Measurements from ENCODE around the gene C2CD4A. TPM values are rescaled to one million over a fixed set of nuclear protein-coding genes. Genes with fewer than 3 reads are reported as not detected.

Gene C2CD4A
- total and polyA plus RNA-seq, 5 donors = 0.02 TPM; not detected in 4

DNA sequence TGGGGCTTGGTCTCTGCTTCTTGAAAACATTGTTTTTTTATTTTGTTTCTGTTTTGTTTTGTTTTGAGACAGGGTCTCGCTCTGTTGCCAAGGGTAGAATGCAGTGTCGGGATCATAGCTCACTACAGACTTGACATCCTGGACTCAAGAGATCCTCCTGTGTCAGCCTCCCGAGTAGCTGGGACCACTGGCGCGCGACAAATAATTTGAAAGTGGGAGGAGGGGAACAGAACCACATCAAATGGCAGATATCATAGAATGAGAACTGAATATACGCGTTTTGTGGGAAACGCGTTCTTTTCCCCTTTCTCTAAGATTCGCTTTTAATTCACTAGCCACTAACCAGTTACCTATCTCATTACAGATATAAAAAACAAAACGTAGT is 5.9 kb upstream of the C2CD4A start:
- ATAC-seq (peak in 1 of 2 donors; percentile 8), DNase-seq (no peak)
- WGBS = 10% methylated on average over 12 of the region's 12 CpGs
- H3K4me1 ChIP-seq (ENCODE audit: control insufficient read depth, insufficient read depth, low read length) = no peaks in the 10 kb centered on the region
- peak overlapping the region; percentile 58 for H3K4me3 ChIP-seq (ENCODE audit: low read length)
- H3K27ac ChIP-seq (ENCODE audit: low read length) = peak overlapping the region; percentile 75
- intact Hi-C loops (cut with DNase I) = no loop called here
- no peaks in the 10 kb centered on the region for H3K27me3 ChIP-seq (ENCODE audit: control insufficient read depth, insufficient read depth)
- no peaks in the 10 kb centered on the region for H3K9me3 ChIP-seq (ENCODE audit: control insufficient read depth, low read length)

DNA sequence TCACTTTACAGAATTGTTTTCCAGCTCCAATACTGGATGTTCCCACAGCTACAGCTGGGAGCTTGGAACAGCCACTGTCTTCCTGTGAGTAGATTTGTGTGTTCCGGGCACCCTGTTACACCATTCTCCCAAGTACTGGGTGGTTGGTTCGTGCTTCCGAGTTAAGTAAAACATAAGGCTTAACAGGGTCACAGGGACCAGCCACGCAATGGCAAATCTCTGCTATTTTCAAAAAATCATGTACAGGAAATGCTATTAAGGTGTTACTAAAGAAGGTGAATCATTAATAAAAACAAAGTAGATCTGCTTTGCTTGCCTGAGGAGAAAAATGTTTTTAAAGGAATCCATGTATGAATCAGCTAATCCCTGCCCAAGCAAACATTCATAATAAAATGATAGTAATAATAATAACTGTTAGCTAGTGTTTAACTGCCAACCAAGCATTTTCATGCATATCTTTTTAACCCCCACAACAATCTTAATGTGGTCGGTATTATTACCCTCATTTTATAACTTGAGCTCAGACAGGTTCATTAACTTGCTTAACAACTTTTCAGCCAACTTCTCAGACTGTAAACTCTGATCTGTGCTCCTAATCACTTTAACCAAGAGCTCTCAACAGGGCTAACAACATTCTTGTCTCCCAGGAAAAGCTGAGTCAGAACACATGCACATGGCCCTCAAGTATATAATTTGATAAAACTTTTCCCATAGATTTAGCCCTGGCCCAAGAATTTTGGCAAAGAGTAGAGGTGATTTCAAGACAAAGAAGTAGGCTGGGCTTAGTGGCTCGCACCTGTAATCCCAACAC is 2.7 kb upstream of the C2CD4A start:
- intact Hi-C loops (cut with DNase I) = no loop called here
- H3K4me1 ChIP-seq (ENCODE audit: control insufficient read depth, insufficient read depth, low read length) = no peaks in the 10 kb centered on the region
- no peak for ATAC-seq

DNA sequence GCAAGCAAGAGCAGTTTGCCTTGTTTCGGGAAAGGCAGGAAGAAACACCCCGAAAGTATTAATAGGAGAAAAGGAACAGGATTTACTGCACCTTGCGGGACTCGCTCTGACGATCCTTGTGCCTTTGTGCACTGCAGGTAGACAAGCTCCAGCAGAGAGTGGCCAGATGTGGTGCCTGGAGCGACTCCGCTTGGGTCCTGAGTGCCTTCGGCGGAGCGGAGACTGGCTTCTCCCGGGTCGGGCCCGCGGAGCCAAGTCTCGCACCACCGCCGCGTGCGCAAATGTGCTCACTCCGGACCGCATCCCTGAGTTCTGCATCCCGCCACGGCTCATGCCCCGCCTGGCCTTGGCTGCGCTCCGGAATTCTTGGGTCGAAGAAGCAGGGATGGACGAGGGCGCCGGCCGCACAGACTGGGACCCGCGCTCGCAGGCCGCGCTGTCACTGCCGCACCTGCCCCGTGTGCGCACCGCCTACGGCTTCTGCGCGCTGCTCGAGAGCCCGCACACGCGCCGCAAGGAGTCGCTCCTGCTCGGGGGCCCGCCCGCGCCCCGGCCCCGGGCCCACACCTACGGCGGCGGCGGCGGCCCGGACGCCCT is 769 bp downstream of the C2CD4A start:
- Histone ChIP-seq H3K9me3 (ENCODE audit: control insufficient read depth, low read length) (no peaks in the 10 kb centered on the region), H3K27me3 (ENCODE audit: control insufficient read depth, insufficient read depth) (no peaks in the 10 kb centered on the region), H3K4me1 (ENCODE audit: control insufficient read depth, insufficient read depth, low read length) (no peaks in the 10 kb centered on the region), H3K4me3 (ENCODE audit: low read length) (peak overlapping the region; percentile 41), H3K27ac (ENCODE audit: low read length) (no peak overlapping the region)
- intact Hi-C loops (cut with DNase I) = no loop called here
- 2% methylated on average over 62 of the region's 62 CpGs for WGBS
- ATAC-seq (peak; percentile 48 to 57), DNase-seq (peak; percentile 33 to 75 (median 54))

More for the DNA sequence above, 2.7 kb upstream of the C2CD4A start:
- Histone ChIP-seq H3K27ac (ENCODE audit: low read length) (no peak overlapping the region), H3K4me3 (ENCODE audit: low read length) (no peak overlapping the region), H3K27me3 (ENCODE audit: control insufficient read depth, insufficient read depth) (no peaks in the 10 kb centered on the region), H3K9me3 (ENCODE audit: control insufficient read depth, low read length) (no peaks in the 10 kb centered on the region)
- 81% methylated on average over 6 of the region's 6 CpGs for WGBS
- no peak for DNase-seq

DNA sequence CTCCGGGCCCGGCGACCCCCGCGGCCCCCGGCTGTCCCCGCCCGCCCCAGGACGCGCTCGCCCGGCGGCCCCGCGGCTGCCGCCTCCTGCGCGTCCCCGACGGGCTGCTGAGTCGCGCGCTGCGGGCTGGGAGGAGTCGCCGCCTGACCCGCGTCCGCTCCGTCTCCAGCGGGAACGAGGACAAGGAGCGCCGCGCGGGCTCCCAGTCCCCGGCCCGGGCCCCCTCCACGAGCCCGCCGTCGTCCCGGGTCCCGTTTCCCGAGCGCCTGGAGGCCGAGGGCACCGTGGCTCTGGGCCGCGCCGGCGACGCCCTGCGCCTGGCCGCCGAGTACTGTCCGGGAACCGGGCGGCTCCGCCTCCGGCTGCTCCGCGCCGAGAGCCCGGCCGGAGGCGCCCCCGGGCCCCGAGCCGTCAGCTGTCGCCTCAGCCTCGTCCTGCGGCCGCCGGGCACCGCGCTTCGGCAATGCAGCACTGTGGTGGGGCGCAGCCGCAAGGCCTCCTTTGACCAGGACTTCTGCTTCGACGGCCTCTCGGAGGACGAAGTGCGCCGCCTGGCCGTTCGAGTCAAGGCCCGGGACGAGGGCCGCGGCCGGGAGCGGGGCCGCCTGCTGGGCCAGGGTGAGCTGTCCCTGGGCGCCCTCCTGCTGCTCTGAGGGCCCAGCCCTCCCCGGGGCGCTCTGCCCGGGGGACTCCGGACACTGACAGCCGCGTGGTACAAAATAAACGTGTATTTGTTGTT is 1.5 kb downstream of the C2CD4A start:
- ATAC-seq (peak; percentile 71 to 80), DNase-seq (peak; percentile 67 to 84 (median 81))
- WGBS = under 1% methylated on average over 103 of the region's 103 CpGs
- intact Hi-C loops (cut with DNase I) = no loop called here
- Histone ChIP-seq H3K27ac (ENCODE audit: low read length) (no peak overlapping the region), H3K4me3 (ENCODE audit: low read length) (peak overlapping the region; percentile 41), H3K4me1 (ENCODE audit: control insufficient read depth, insufficient read depth, low read length) (no peaks in the 10 kb centered on the region), H3K27me3 (ENCODE audit: control insufficient read depth, insufficient read depth) (no peaks in the 10 kb centered on the region), H3K9me3 (ENCODE audit: control insufficient read depth, low read length) (no peaks in the 10 kb centered on the region)

DNA sequence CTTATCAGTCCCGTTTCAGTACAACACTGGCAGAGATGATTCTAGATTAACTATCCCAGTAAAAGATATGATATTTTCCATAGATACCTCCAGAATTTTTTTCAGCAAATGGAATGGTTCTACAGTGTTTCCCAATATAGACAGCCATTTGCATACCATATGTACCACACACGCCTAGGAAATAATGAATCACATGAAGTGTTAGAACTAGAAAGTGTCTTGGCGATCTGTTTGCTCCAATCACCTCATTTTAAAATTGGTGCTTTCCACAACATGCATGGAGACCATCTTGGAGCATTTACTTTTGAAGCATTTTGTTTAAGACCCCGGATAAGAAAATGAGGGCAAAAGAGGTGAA is 2.0 kb downstream of the C2CD4A start:
- intact Hi-C loops (cut with DNase I) = no loop called here

DNA sequence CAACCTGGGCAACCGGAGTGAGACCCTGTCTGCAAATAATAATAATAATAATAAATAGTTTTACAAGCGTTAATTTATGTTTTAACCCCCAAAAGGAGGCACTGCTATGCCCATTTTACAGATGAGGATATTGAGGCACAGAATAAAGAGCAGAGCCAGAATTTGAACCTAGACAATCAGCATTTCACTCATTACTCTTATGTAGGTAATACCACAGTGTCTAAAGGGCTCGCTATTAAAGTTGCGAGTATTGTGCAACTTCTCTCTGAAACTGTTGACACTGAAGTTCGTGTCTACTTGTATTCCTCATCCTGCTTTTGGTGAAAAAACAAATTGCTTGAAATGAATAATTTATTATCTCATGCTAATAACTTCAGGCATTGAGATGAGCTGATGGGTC is 2.8 kb downstream of the C2CD4A start:
- intact Hi-C loops (cut with DNase I) = no loop called here
- WGBS = 88% methylated on average over 5 of the region's 5 CpGs

More for the DNA sequence above, 2.0 kb downstream of the C2CD4A start:
- no peak overlapping the region for H3K27ac ChIP-seq (ENCODE audit: low read length)
- no peaks in the 10 kb centered on the region for H3K27me3 ChIP-seq (ENCODE audit: control insufficient read depth, insufficient read depth)
- no peak overlapping the region for H3K4me3 ChIP-seq (ENCODE audit: low read length)
- 56% methylated on average over 4 of the region's 4 CpGs for WGBS
- no peaks in the 10 kb centered on the region for H3K9me3 ChIP-seq (ENCODE audit: control insufficient read depth, low read length)
- ATAC-seq (no peak), DNase-seq (no peak)
- H3K4me1 ChIP-seq (ENCODE audit: control insufficient read depth, insufficient read depth, low read length) = no peaks in the 10 kb centered on the region

DNA sequence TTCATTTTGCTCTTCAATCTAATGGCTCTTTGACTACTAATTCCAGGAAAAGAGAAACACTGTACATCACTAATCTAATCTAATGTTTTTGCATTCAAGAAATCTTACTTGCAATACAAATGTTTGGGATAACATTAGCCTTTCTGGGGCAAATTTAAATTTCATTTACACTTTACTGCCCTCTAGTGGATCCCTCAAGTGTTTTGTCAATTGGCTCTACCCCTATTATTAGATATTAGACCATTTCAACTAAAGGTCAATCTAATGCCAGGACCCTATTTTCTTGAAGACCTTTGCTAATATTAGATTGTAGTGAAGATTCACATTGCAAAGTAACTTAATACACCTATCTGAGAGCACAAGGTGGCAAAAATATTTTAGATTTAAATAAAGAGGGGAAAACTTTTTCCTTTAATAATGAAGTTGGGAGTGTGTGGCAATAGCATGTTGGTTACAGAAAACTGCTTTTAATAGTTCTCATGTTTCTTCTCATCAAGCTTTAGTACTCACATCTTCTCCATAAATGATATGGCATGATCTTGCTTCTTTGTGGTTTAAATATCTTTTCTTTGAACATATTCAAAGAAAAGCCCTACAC is 5.0 kb downstream of the C2CD4A start:
- intact Hi-C loops (cut with DNase I) = no loop called here
- no peak for ATAC-seq

More for the DNA sequence above, 2.8 kb downstream of the C2CD4A start:
- Histone ChIP-seq H3K9me3 (ENCODE audit: control insufficient read depth, low read length) (no peaks in the 10 kb centered on the region), H3K4me3 (ENCODE audit: low read length) (no peak overlapping the region), H3K27ac (ENCODE audit: low read length) (no peak overlapping the region), H3K27me3 (ENCODE audit: control insufficient read depth, insufficient read depth) (no peaks in the 10 kb centered on the region), H3K4me1 (ENCODE audit: control insufficient read depth, insufficient read depth, low read length) (no peaks in the 10 kb centered on the region)
- DNase-seq (no peak), ATAC-seq (no peak)

DNA sequence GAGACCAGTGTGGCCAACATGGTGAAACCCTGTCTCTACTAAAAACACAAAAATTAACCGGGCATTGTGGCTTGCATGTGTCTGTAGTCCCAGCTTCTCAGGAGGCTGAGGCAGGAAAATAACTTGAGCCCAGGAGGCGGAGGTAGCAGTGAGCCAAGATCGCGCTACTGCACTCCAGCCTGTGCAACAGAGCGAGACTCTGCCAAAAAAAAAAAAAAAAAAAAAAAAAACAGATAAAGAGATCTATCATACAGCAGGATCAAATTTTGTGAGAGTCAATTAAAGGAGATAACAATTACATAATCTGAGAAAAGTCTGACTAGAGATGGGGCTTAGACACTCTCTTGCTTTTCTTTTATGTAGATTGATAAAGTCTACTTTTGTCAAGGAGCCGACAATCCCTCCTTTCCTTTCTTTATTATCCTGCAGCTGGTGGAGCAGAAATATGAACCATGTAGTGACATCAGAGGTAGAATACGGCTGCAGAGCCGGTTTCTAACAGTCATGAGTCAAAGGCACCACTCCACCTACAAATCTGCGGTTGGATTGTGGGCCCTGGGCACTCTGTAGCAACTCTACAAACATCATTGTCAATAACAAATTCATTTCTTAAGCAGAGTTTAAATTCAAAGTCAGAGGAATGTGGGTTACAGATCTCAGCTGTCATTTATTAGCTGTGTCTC is 9.0 kb downstream of the C2CD4A start:
- ATAC-seq = no peak
- WGBS = 80% methylated on average over 9 of the region's 9 CpGs
- peak in 1 of 3 donors; percentile 66 for DNase-seq
- no peaks in the 10 kb centered on the region for H3K9me3 ChIP-seq (ENCODE audit: control insufficient read depth, low read length)
- H3K27me3 ChIP-seq (ENCODE audit: control insufficient read depth, insufficient read depth) = no peaks in the 10 kb centered on the region
- H3K4me1 ChIP-seq (ENCODE audit: control insufficient read depth, insufficient read depth, low read length) = no peaks in the 10 kb centered on the region
- no peak overlapping the region for H3K27ac ChIP-seq (ENCODE audit: low read length)
- intact Hi-C loops (cut with DNase I) = no loop called here
- no peak overlapping the region for H3K4me3 ChIP-seq (ENCODE audit: low read length)

More for the DNA sequence above, 5.0 kb downstream of the C2CD4A start:
- no peak overlapping the region for H3K4me3 ChIP-seq (ENCODE audit: low read length)
- H3K9me3 ChIP-seq (ENCODE audit: control insufficient read depth, low read length) = no peaks in the 10 kb centered on the region
- H3K4me1 ChIP-seq (ENCODE audit: control insufficient read depth, insufficient read depth, low read length) = no peaks in the 10 kb centered on the region
- no peak overlapping the region for H3K27ac ChIP-seq (ENCODE audit: low read length)
- no peak for DNase-seq
- no peaks in the 10 kb centered on the region for H3K27me3 ChIP-seq (ENCODE audit: control insufficient read depth, insufficient read depth)

DNA sequence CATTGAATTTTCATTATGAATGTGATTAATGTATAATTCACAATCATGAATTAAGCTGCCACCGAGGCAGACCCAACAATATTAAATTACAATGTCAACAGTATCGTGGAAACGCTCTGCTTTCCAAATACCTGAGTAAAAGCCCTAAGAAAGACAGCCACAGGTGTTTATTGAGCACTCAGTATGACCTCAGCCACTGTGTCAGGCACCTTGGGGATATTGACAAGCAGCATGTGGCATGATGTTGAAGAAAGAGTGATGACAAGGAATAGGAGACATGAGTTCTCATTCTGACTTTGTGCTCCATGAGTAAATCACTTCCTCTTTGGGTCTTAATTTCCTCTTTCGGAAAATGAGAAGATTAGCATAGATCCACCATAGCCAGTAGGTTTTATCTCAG is 12.8 kb downstream of the C2CD4A start:
- 88% methylated on average over 4 of the region's 4 CpGs for WGBS
- ATAC-seq (no peak), DNase-seq (no peak)
- H3K27me3 ChIP-seq (ENCODE audit: control insufficient read depth, insufficient read depth) = no peaks in the 10 kb centered on the region
- no peaks in the 10 kb centered on the region for H3K4me1 ChIP-seq (ENCODE audit: control insufficient read depth, insufficient read depth, low read length)
- intact Hi-C loops (cut with DNase I) = no loop called here
- no peaks in the 10 kb centered on the region for H3K9me3 ChIP-seq (ENCODE audit: control insufficient read depth, low read length)
- H3K27ac ChIP-seq (ENCODE audit: low read length) = no peak overlapping the region
- H3K4me3 ChIP-seq (ENCODE audit: low read length) = no peak overlapping the region

DNA sequence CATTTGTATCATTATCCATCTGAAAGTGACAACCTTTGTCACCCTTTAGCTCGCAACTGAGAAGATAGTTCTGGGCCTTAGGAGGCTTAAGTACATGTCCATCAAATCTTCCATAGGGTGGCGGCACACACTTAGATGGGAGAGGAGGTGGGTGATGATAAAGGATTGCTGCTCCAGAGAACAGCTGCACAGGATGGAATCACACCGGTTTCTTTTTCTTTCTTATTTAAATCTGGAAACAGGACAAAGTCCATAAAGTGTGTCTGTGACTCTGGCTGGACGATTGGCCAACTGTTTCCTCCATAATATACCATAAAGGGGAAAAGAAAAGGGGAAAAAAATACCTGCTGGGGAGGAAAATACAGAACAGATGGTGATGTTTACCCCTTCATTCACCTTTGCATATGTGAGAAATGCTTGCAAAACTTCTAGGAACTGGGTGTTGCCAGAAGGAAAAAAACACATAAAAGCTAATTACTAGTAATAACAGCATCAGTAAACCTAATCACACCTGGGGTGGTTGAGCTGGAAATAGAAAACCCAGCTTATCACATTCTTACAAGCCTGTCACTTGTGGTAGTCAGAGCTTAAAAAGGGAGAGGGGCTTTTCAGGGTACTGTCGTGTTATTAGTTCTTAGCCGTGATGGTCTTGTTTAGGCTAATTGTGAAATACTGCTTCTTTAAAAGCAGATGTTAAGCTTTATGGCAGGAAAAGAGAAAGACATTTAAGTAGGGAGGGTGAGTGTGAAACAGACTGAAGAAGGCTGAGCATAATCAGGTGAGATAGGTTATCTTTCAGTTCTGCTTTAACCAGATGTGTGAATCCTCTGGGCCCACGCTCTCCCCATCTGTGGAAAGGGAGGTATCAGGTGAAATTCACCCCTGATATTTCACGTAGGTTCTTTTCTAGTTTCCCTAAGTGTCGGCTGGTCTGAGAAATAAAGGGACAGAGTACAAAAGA is 16.7 kb downstream of the C2CD4A start:
- Histone ChIP-seq H3K4me1 (ENCODE audit: control insufficient read depth, insufficient read depth, low read length) (no peaks in the 10 kb centered on the region), H3K27me3 (ENCODE audit: control insufficient read depth, insufficient read depth) (no peaks in the 10 kb centered on the region), H3K27ac (ENCODE audit: low read length) (no peak overlapping the region), H3K9me3 (ENCODE audit: control insufficient read depth, low read length) (no peaks in the 10 kb centered on the region), H3K4me3 (ENCODE audit: low read length) (no peak overlapping the region)
- intact Hi-C loops (cut with DNase I) = no loop called here
- no peak for DNase-seq
- ATAC-seq = no peak
- WGBS = 75% methylated on average over 9 of the region's 9 CpGs
